ENCODE results near the gene CNDP1.

Gene CNDP1

DNA sequence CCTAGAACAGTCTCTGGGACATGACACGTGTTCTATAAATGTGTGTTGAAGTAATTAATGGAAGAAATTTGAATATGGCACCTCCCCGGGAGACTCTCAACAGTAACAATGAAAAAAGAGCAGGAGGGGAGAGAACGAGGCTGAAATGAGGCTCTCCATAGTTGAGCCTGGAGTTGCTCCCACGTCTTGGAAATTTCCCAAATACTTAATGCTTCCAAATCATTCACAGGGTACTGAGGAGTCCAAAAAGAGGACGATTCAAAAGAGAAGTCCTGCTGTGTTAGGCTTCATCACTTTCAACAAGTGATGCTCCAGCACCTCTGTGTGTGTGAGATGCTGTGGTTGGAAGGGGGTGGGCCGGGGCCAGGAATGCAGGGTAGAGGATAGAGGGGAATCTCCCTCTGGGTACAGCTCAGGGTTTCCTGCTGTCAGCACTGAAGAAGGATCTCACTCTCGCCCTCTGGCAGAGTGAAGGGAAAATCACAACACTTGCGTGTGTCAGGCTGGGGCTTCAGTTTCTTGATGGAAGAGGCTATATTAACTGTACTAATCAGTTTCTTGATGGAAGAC, 45.3 kb downstream of the CNDP1 start:
- TF ChIP-seq CTCF (tag by site-specific recombination; IDR thresholded peaks at IDR 0.05) (no peak), ZNF174 (tag by site-specific recombination; IDR thresholded peaks at IDR 0.05) (no peak), KLF7 (tag by site-specific recombination; IDR thresholded peaks at IDR 0.05; ENCODE audit: borderline replicate concordance) (no peak), KLF16 (tag by site-specific recombination; IDR thresholded peaks at IDR 0.05) (no peak), HOXA7 (CRISPR knock-in tag; IDR thresholded peaks at IDR 0.05; ENCODE audit: borderline replicate concordance) (no peak), ZNF48 (tag by site-specific recombination; IDR thresholded peaks at IDR 0.05) (no peak), ZNF274 (IDR thresholded peaks at IDR 0.05; ENCODE audit: low read length) (no peak), ZNF274 (tag by site-specific recombination; IDR thresholded peaks at IDR 0.05; ENCODE audit: borderline replicate concordance) (no peak), ZNF121 (tag by site-specific recombination; IDR thresholded peaks at IDR 0.05) (no peak), ZNF426 (tag by site-specific recombination; IDR thresholded peaks at IDR 0.05) (no peak), ZNF600 (tag by site-specific recombination; IDR thresholded peaks at IDR 0.05) (no peak), ZNF133 (tag by site-specific recombination; IDR thresholded peaks at IDR 0.05) (no peak), ZNF837 (tag by site-specific recombination; IDR thresholded peaks at IDR 0.05) (no peak), ZIC2 (tag by site-specific recombination; IDR thresholded peaks at IDR 0.05) (no peak), SETDB1 (IDR thresholded peaks at IDR 0.05; ENCODE audit: insufficient read length, low read length) (no peak), ZNF114 (tag by site-specific recombination; IDR thresholded peaks at IDR 0.05) (no peak), ZFP3 (tag by site-specific recombination; IDR thresholded peaks at IDR 0.05; ENCODE audit: low read depth) (no peak)
- TF ChIP-seq, protein P1, sequence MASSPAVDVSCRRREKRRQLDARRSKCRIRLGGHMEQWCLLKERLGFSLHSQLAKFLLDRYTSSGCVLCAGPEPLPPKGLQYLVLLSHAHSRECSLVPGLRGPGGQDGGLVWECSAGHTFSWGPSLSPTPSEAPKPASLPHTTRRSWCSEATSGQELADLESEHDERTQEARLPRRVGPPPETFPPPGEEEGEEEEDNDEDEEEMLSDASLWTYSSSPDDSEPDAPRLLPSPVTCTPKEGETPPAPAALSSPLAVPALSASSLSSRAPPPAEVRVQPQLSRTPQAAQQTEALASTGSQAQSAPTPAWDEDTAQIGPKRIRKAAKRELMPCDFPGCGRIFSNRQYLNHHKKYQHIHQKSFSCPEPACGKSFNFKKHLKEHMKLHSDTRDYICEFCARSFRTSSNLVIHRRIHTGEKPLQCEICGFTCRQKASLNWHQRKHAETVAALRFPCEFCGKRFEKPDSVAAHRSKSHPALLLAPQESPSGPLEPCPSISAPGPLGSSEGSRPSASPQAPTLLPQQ (tag by site-specific recombination; IDR thresholded peaks at IDR 0.05) = no peak
- H3K4me1 ChIP-seq (ENCODE audit: control insufficient read depth, insufficient read depth, low read length) = no peaks in the 10 kb centered on the region
- H3K9me3 ChIP-seq (ENCODE audit: control insufficient read depth, insufficient read depth, low read depth, low read length) = no peaks in the 10 kb centered on the region
- no peak overlapping the region for H3K4me3 ChIP-seq (ENCODE audit: low read depth, low read length)
- no peak overlapping the region for H3K27ac ChIP-seq (ENCODE audit: extremely low read depth, low read depth, low read length)
- H3K36me3 ChIP-seq (ENCODE audit: control insufficient read depth in 2 of 2, insufficient read depth in 1 of 2, low read length in 2 of 2) = no peaks in the 10 kb centered on the region
- ChIA-PET CTCF (no interaction called here), POLR2A (no interaction called here)

GRCh38 chr18:74582642-74583041, 48.3 kb downstream of the CNDP1 start:
- POLR2A ChIA-PET = interaction anchor here (0.7 kb wide), 1 partner anchor 537 kb away, joined by 3 read pairs; no protein-coding TSS in a partner anchor
- H3K4me1 ChIP-seq (ENCODE audit: control insufficient read depth, insufficient read depth, low read length) = no peaks in the 10 kb centered on the region
- H3K9me3 ChIP-seq (ENCODE audit: control insufficient read depth, insufficient read depth, low read depth, low read length) = no peaks in the 10 kb centered on the region
- H3K4me3 ChIP-seq (ENCODE audit: low read depth, low read length) = no peak overlapping the region
- H3K36me3 ChIP-seq (ENCODE audit: control insufficient read depth in 2 of 2, insufficient read depth in 1 of 2, low read length in 2 of 2) = no peaks in the 10 kb centered on the region
- CTCF ChIA-PET = interaction anchor here (1.5 kb wide), 1 partner anchor 31 kb away, joined by 4 read pairs; no protein-coding TSS in a partner anchor
- H3K27ac ChIP-seq (ENCODE audit: extremely low read depth, low read depth, low read length) = no peak overlapping the region
- no peak for TF ChIP-seq ZNF626 (tag by site-specific recombination; IDR thresholded peaks at IDR 0.05)
- TF ChIP-seq ZNF121 (tag by site-specific recombination; IDR thresholded peaks at IDR 0.05) = no peak
- no peak for TF ChIP-seq ZNF302 (tag by site-specific recombination; IDR thresholded peaks at IDR 0.05; ENCODE audit: low read depth)
- no peak for TF ChIP-seq BCL11B (tag by site-specific recombination; IDR thresholded peaks at IDR 0.05; ENCODE audit: low read depth)
- TF ChIP-seq ZNF518A (tag by site-specific recombination; conservative IDR thresholded peaks at IDR 0.05; ENCODE audit: low read depth) = no peak
- TF ChIP-seq ZNF777 (tag by site-specific recombination; IDR thresholded peaks at IDR 0.05; ENCODE audit: borderline replicate concordance) = no peak
- no peak for TF ChIP-seq KLF10 (tag by site-specific recombination; IDR thresholded peaks at IDR 0.05)
- no peak for TF ChIP-seq ZFHX2 (tag by site-specific recombination; conservative IDR thresholded peaks at IDR 0.05)
- TF ChIP-seq ZNF747 (tag by site-specific recombination; IDR thresholded peaks at IDR 0.05) = no peak
- TF ChIP-seq YY2 (tag by site-specific recombination; IDR thresholded peaks at IDR 0.05) = no peak

Measured in HEK293 (cell line).